Retinal pigment epithelial cell (primary cell): ENCODE data around the gene KCNAB1.
"Not testable (repeated sequence)": the region's sequence is repeated elsewhere in the genome, so short reads cannot be mapped to it uniquely, and the experiment has no call there.

Experiments
- DNase-seq: peaks from one replicate; pipeline ENCODE4 v3.0.0-alpha.2; 2010; ENCODE audit warnings: low read depth
- H3K4me3 ChIP-seq: 2 replicates; pipeline ENCODE4 v1.5.1; 2011; ENCODE audit warnings: mild to moderate bottlenecking, low read length, control low read depth, moderate library complexity
- CTCF ChIP-seq: conservative IDR thresholded peaks from 2 replicates; pipeline ENCODE4 v1.5.1; 2011; ENCODE audit warnings: low read depth, low read length, control low read depth, inconsistent platforms

KCNAB1 gene

GRCh38 chr3:156183396-156183795 is 63.0 kb downstream of the KCNAB1 start:
- TF ChIP-seq CTCF: no peak
- no peak overlapping the region for H3K4me3 ChIP-seq
- no peak for DNase-seq

- no peak for DNase-seq
- no peak overlapping the region for H3K4me3 ChIP-seq
- TF ChIP-seq CTCF: no peak
Measured at GRCh38 chr3:156184156-156184555, 63.8 kb downstream of the KCNAB1 start.

GRCh38 chr3:156187146-156187769 is 66.9 kb downstream of the KCNAB1 start:
- TF ChIP-seq CTCF: no peak
- no peak overlapping the region for H3K4me3 ChIP-seq
- DNase-seq: no peak

- no peak for DNase-seq
- no peak overlapping the region for H3K4me3 ChIP-seq
- no peak for TF ChIP-seq CTCF
Measured at GRCh38 chr3:156188757-156189156, 68.4 kb downstream of the KCNAB1 start.

- DNase-seq: no peak
- no peak for TF ChIP-seq CTCF
- no peak overlapping the region for H3K4me3 ChIP-seq
Measured at GRCh38 chr3:156189927-156190326, 69.5 kb downstream of the KCNAB1 start.

- not testable (repeated sequence) for H3K4me3 ChIP-seq, DNase-seq
Measured at GRCh38 chr3:156194945-156195344, 74.6 kb downstream of the KCNAB1 start.

GRCh38 chr3:156197152-156197551 is 76.8 kb downstream of the KCNAB1 start:
- not testable (repeated sequence) for DNase-seq, H3K4me3 ChIP-seq

- no peak for TF ChIP-seq CTCF
- H3K4me3 ChIP-seq: no peak overlapping the region
- DNase-seq: no peak
Measured at GRCh38 chr3:156201411-156202405, 81.3 kb downstream of the KCNAB1 start.
